ENCODE measurements around the gene UPF2.

UPF2 gene

DNA sequence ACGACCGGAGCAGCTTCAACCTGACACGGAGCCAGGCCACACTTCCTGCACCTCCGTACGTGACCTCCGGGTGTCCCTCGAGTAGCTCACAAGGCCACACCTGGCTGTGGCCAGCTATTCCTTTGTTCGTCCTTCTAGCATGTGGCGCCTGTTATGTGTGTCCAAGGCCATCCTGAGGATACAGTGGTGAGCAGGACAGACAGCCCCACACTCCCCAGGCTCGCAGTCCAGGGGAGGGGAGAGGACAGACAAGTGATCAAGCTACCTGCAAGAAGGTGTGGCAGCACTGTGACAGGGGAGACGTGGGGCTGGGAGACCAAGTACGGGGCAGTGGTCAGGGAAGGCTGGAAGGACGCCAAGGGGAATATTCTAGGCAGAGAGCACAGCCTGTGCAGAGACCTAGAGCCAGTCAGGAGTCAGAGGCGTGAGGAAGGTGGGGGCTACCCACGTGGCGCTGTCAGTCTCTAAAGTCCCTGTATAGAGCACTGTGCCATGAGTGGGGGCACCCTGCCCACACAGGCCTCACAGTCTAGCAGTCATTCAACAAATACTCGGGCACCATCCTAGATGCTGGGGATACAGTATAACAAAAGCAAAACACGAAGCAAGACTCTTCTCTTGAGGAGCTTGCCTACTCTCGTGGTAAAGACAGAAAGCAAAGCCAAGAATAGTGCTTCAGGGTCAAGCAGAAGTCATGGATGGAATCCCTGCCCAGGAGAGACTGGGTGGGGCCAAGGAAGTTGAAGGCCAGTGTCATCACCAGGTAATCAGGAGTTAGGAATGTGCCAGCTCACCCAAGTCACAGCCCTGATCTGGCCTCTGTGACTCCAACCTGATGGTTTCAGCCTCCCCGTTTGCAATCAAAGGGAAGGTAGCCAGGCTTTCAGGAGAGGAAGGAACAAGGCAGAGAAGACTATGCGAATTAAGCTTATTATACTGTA, 160.9 kb downstream of the UPF2 start:
- peak; percentile 80 for DNase-seq (ENCODE audit: low spot score)

DNA sequence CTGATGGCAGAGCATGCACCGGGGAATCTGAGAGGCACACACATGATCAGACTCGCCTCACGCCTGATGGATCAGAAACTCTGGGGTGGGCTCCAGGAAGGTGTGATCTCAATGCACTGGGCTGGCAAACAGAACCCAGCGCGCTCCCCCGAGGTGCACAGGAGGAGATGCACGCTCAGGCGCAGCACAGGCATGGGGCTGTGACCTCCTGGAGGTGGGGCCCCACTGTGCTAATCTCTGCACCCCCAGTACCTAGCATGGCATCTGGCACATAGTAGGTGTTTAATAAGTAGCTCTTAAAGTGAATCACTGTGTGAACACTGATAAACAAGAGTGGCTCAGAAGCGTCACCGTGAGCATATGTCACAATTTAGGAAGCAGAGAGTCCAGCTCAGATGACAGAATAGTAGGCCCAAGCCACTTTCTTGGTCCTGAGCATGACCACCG, 161.6 kb downstream of the UPF2 start:
- DNase-seq (ENCODE audit: low spot score): no peak

DNA sequence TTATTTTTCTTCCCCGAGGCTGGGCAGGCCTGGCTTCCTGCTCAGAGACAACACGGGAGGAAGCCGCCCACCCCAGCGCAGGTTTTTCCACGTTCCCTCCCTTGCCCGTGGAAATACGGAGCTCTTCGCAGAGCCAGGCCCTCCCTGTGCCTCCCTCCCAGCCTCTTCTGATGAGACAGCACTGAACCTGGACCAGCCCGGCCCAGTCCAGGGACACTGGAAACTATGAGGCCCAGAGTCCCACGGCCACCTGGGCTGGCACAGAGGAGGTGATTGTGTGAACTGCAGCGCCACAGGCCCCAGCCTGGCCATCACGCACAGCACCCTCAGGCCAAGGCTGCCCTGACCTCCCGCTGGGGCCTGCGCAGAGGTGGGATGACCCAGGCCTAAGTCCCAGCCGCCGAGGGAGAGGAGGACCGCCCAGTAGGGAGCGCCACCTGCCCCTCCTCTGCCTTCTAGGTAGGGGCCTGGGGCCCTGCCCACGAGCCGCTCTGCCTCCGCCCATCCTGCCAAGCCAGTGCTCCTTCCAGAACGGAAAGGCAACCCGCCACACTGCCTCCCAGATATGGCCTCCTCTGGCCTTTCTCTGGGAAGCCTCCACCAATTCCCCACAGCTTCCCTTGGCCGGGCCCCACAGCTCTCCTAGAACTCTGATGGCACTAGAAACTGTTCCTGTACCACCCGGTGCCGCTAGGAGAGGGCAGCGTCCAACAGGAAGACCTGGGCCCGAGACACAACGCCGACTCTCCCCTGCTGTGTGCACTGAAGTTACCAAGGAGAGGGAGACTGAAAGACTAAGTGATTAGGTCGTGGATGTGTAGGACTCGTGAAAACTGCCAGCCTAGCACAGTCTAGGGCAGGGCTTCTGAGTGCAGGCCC, 162.2 kb downstream of the UPF2 start:
- peak; percentile 67 for DNase-seq (ENCODE audit: low spot score)

DNA sequence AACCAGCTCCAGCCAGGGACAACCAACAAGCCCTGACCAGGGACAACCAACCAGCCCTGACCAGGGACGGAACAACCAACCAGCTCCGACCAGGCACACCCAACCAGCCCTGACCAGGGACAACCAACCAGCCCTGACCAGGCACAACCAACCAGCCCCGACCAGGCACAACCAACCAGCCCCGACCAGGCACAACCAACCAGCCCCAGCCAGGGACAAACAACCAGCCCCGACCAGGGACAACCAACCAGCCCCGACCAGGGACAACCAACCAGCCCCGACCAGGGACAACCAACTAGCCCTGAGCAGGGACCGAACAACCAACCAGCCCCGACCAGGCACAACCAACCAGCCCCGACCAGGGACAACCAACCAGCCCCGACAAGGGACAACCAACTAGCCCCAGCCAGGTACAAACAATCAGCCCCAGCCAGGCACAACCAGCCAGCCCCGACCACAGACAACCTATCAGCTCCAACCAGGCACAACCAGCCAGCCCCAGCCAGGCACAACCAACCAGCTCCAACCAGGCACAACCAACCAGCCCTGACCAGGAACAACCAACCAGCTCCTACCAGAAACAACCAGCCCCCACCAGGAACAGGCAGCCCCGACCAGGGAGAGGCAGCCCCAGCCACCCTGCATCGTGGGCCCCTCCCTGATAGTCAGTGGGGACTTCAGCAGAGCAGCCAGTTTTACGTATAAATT, 163.1 kb downstream of the UPF2 start:
- DNase-seq (ENCODE audit: low spot score): no peak

DNA sequence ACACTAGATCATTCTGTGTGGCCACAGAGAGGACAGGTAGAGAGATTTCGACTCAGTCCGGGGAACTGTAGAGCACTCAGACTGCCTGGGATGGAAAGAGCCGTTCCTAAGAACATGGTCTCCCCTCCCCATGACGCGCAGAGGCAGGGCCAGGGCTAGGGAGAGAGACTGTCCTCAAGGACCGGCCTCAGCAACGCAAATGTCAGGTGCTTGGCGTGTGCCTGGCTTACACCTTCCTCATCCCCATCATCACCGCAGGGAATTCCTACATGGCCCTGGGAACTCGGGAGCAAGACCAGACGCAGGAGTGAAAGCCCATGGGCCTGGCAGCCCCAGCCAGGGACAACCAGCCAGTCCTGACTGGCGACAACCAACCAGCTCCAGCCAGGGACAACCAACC, 163.8 kb downstream of the UPF2 start:
- DNase-seq (ENCODE audit: low spot score): no peak

DNA sequence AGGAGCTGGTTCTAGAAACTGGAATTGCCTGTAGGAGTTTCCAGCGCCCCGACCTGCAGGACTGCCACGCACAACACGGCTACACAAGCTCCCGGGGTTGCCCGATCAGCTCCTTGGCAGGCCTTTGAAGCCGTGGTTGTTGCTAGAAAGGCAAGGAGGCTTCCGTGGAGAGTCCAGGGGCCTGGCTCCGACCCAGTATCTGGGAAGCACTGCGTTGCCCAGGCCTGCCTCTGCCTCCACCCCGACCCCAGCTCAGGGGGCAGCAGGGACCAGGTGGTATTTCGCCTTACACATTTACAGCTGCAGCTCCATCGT, 165.1 kb downstream of the UPF2 start:
- no peak for DNase-seq (ENCODE audit: low spot score)

DNA sequence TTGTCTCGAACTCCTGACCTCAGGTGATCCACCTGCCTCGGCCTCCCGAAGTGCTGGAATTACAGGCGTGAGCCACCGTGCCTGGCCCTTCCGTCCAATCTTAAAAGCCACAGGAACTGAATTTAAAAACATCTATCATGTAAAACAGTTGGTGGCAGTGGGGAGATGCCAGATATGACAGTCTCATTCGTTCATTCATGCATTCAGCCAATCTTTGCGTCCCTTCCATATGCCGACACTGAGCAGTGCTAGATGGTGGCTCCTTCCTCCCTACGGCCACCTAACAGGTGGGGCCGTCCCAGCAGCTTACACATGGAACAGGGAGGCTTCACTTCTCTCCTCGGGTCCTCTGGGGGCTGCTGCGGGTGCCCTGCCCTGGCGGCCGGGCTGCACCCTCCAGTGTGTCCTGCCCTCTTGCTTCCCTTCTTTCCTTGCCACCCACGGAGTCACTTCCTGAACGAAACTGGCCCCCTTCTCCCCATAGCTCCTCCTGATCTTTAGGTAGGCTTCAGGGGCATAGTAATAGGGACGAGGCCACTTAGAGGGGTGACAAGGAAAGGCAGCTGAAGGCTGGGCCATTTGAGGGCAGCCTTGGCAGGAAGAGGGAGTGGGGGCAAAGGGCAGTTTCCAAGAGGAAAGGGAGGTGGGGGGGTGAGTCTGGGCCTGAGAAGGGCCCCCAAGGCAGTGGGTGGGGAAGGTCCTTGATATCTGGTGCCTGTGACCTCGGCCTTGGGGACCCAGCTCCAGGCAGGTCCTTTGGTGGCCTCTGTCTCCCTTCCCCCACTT, 165.6 kb downstream of the UPF2 start:
- no peak for DNase-seq (ENCODE audit: low spot score)

DNA sequence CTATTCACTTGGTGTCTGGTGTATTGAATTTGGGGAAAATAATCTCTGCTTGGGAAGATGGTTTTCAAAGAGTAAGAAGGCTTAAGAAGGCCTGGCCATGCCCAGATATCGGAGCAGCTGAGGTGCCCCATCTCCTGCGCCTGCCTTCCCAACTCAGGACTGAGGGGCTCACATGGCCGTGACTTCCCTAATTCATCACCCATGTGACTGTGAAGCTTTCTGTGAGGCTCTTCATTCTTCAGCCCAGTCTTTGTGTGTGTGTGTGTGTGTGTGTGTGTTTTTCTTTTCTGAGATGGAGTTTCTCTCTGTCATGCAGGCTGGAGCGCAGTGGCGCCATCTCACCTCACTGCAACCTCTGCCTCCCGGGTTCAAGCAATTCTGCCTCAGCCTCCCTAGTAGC, 166.3 kb downstream of the UPF2 start:
- no peak for DNase-seq (ENCODE audit: low spot score)

DNA sequence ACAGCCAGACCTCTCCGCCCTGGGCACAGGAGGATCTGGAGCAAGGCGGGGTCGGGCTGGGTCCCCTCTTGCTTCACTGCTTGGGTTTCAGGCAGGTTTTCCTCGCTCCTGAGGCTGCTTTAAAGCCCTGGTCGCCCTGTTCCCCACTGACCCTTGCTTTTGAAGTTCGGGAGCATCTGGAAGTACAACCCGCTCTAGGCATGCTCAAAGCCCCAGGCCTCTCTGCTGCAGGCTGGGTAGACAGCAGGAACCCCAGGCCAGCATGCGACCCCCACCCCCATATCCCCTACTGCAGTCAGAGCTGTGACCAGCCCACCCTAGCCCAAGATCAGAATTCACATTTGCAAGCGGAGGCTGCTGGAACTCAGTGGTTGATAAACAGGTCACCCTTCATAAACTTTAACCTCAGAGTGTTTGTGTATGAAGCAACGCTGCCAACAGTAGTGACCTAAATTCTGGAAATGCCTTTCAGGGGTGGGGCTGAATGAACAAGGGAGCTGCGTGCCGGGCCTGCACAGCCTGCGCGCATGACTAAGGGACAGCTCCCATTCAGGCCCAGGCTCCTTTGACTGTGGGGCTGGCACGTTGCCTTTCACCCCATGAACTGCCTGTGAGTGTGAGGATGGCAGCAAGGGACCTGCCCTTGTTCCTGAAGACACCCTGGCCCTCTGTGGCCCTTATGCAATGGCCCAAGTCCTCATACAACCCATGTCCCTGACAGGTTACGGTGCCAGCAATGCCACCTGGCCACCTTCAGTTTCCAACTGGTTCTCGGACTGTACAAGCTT, 166.9 kb downstream of the UPF2 start:
- peak; percentile 75 for DNase-seq (ENCODE audit: low spot score)

DNA sequence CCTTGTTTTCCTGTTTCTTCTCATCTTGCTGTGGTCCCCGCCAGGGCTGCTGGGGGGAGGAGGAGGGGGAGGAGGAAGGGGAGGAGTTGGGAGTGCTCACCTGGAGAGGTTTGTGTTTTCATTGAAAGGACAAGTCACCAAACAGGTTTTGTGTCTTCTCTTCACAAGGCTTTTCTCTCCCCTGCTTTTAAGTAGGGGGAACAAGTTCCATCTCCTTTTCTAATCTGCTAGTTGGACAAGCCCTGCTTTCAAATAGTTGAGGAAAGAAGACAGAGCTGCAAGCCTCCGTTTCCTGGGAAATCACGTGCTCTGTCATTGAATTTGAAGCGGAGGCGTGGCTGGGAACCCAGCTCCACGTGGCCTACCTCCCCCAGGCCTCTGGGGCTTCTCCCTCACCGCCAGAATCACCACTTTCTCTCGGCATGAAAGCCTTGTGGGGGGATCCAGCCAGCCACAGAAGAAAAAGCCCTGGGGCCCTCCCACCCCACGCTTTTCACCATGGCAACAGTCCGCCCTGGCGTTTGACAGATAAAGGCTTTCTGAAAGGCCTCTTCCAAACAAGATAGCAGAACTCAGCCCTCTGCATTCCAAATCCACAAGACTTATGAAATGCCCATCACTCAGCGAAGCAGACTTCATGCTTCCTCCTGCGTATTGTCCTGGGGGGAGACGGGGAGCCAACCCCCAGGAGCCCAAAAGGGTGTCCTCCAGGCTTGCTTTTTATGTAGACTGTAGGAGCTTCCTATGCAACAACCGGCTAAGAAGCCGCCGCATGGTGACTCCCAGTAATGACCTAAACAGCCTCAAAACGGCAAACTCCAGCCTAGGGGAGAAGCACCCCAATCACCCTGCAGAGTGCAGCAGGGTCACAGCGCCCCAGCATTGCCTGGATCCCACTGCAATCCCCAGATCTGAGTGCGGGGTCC, 167.8 kb downstream of the UPF2 start:
- DNase-seq (ENCODE audit: low spot score): peak; percentile 82

DNA sequence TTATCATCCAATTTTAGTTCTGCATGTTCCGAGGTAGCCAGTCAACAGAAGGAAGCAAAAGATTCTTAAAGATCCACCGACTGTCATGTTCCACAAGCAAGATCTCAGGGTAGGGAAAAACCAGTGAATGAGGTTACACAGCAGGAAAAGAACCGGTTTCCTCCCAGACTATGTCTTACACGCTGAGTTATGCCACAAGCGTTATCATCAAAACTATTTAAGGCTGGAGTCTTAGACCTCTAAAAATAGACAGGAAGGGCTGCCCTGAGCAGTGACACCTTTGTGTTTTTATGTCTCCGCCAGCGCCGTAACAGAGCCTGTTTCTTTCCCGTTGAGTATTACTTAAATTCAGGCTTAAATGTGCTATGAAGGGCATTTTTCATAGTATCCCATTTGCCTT, 171.1 kb downstream of the UPF2 start:
- DNase-seq (ENCODE audit: low spot score): no peak

DNA sequence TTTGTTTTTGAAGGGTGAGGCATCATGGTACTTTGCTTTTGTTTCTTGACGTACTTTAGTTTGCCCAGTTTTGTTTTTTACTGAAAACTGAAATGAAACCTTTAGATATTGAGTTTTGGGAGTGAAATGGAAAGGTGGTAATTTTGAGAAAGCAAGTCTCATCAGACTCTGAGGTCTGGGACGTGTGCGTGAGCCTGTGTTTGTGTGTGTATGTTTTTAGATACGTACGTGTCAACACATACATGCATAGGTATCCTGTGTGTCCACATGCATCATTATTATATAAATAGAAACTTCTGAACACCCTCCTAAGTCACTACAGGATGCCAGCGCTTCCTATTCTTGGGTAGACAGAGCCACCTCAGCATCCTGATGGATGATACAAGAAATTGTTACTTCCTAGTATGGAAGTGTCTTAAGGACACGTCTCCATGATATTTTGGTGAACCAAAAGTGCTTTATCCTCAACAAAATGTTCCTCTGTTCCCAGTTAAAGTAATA, 171.7 kb downstream of the UPF2 start:
- no peak for DNase-seq (ENCODE audit: low spot score)

DNA sequence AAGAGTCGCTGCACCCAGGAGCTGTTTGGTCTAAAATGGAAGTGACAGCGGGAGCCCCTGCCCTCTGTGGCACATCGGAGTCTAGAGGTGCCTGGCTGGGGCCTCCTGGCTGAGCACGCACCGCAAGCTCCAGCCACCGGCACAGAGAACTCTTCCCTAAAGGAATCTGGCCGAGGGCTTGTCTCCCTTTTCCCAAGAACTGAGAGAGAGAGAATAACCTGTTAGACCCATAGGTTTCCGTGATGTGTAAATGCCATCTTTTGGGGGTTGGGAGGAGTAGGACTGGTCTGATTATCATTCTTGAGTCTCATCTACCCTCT, 172.2 kb downstream of the UPF2 start:
- DNase-seq (ENCODE audit: low spot score): no peak

All from iPS-NIHi11 (cell line).